Fibroblast of lung (primary cell): Measurements from ENCODE around the gene EXD1. TPM values are rescaled to one million over a fixed set of nuclear protein-coding genes. Genes with fewer than 3 reads are reported as not detected.

Experiments used
- DNase-seq, 2 donors: peaks; one replicate each; pipeline versions ENCODE4 v3.0.0 to v3.0.0-alpha.2; 2010; ENCODE audit warnings: low read depth in 2 of 2
- H2AFZ ChIP-seq: 2 replicates; pipeline ENCODE4 v1.5.1; 2012; ENCODE audit warnings: low read length, control low read depth, inconsistent platforms
- H3K27ac ChIP-seq: 2 replicates; pipeline ENCODE4 v1.5.1; 2011; ENCODE audit warnings: low read length, control low read depth; ENCODE audit not compliant: insufficient read depth
- H3K27me3 ChIP-seq: 2 replicates; pipeline ENCODE4 v1.5.1; 2011; ENCODE audit warnings: mild to moderate bottlenecking, low read length; ENCODE audit not compliant: control insufficient read depth, insufficient read depth
- H3K36me3 ChIP-seq: 2 replicates; pipeline ENCODE4 v1.5.1; 2011; ENCODE audit warnings: low read length; ENCODE audit not compliant: control insufficient read depth, insufficient read depth
- H3K4me1 ChIP-seq: 2 replicates; pipeline ENCODE4 v1.5.1; 2011; ENCODE audit warnings: low read length; ENCODE audit not compliant: control insufficient read depth, insufficient read depth; ENCODE audit errors: extremely low read depth
- H3K4me2 ChIP-seq: 2 replicates; pipeline ENCODE4 v1.5.1; 2011; ENCODE audit warnings: low read length, control low read depth; ENCODE audit not compliant: insufficient read depth; ENCODE audit errors: extremely low read depth
- H3K4me3 ChIP-seq, 4 experiments: fragments of 200-600 bp in 1 of 4; sonication (generic) in 1 of 4; replicated peaks in 1 of 4; 2 replicates each; pipeline ENCODE4 v1.5.1; 2011 to 2016; ENCODE audit warnings: low read length in 4 of 4, low read depth in 3 of 4, mild to moderate bottlenecking in 3 of 4, control low read depth in 2 of 4, inconsistent platforms in 1 of 4, mixed read lengths in 1 of 4; ENCODE audit not compliant: insufficient read depth in 1 of 4; ENCODE audit errors: control extremely low read depth in 1 of 4
- H3K79me2 ChIP-seq: 2 replicates; pipeline ENCODE4 v1.5.1; 2012; ENCODE audit warnings: mild to moderate bottlenecking, low read length, inconsistent platforms; ENCODE audit not compliant: control insufficient read depth, insufficient read depth
- H3K9ac ChIP-seq: 2 replicates; pipeline ENCODE4 v1.5.1; 2011; ENCODE audit warnings: mild to moderate bottlenecking, low read length, control low read depth; ENCODE audit not compliant: insufficient read depth
- H3K9me3 ChIP-seq: 2 replicates; pipeline ENCODE4 v1.5.1; 2012; ENCODE audit warnings: low read depth, low read length; ENCODE audit not compliant: control insufficient read depth, insufficient read depth
- H4K20me1 ChIP-seq: 2 replicates; pipeline ENCODE4 v1.5.1; 2011; ENCODE audit warnings: low read length; ENCODE audit not compliant: control insufficient read depth, insufficient read depth; ENCODE audit errors: extremely low read depth
- EZH2 ChIP-seq: IDR thresholded peaks from 2 replicates; pipeline ENCODE4 v1.5.1; 2012; ENCODE audit warnings: low read length, control low read depth, mild to moderate bottlenecking; ENCODE audit errors: missing control alignments
- polyA plus RNA-seq, 2 donors: library from polyadenylated mRNA; depleted of rRNA in 1 of 2; stranded (reverse) in 1 of 2; unstranded in 1 of 2; fragments of >200 nt; gene quantifications; 2 replicates each; pipeline ENCODE4 v1.2.1, GENCODE V29; 2011 to 2012; ENCODE audit warnings: missing spikeins in 1 of 2
- total RNA-seq: library from RNA; depleted of rRNA; stranded (reverse); fragments of >200 nt; gene quantifications from 2 replicates; pipeline ENCODE4 v1.2.1, GENCODE V29; 2014
- TF ChIP-seq, protein P1 (sequence below), 2 donors: IDR thresholded peaks in 1 of 2; conservative IDR thresholded peaks in 1 of 2; 1 replicate in 1 of 2; 2 replicates in 1 of 2; pipeline ENCODE4 v1.5.1; 2011 to 2012; ENCODE audit warnings: low read length in 2 of 2, control low read depth in 1 of 2, inconsistent platforms in 1 of 2, low read depth in 1 of 2, mild to moderate bottlenecking in 1 of 2

The EXD1 gene
- total and polyA plus RNA-seq, 2 donors (not counting 1 experiment from before 2014, with no cell fraction given): 0.17 TPM; not detected in 1

DNA sequence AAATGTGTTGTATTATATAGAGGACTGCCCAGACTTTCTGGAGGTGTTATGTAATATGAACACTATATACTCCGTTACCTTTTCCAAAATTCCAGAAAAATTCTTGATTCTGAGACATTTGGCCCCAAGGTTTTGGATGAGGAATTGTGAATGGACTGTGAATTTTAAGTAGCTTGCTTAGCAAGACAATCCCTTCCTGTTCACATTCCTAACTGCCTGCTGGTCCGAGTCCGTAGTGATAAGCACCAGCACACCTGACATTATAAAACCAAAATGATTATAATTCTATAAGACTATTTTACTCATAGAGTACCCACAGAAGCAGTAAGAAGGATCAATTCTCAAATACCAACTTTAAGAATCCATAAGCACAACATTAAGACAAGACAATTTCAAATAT, 11.2 kb downstream of the EXD1 start:
- no peak for DNase-seq
- TF ChIP-seq EZH2: no peak
- TF ChIP-seq, protein P1, sequence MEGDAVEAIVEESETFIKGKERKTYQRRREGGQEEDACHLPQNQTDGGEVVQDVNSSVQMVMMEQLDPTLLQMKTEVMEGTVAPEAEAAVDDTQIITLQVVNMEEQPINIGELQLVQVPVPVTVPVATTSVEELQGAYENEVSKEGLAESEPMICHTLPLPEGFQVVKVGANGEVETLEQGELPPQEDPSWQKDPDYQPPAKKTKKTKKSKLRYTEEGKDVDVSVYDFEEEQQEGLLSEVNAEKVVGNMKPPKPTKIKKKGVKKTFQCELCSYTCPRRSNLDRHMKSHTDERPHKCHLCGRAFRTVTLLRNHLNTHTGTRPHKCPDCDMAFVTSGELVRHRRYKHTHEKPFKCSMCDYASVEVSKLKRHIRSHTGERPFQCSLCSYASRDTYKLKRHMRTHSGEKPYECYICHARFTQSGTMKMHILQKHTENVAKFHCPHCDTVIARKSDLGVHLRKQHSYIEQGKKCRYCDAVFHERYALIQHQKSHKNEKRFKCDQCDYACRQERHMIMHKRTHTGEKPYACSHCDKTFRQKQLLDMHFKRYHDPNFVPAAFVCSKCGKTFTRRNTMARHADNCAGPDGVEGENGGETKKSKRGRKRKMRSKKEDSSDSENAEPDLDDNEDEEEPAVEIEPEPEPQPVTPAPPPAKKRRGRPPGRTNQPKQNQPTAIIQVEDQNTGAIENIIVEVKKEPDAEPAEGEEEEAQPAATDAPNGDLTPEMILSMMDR (conservative IDR thresholded peaks at IDR 0.05 in 1 of 2, IDR thresholded peaks at IDR 0.05 in 1 of 2; ENCODE audit: low read depth in 1 of 2, low read length in 2 of 2): no peak

DNA sequence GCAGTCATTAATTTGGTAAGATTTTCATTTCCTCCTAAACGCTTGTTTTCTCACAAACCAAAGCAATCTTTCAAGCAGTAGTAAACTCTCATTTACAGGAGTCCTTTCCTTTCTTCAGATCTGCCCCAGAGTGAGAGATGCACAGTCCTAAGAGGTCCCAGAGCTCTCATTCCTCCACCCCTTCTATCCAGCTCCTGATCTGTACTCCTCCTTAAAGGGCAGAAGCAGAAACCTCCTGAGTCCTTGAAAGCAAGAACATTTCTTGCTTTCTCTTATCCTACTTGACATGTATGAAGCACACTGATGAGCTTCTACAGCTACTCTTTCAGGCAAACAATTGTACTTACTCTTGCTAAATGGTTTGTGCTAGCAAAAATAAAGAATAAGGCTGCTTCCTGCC, 11.7 kb downstream of the EXD1 start:
- Histone ChIP-seq H3K27ac (no peak overlapping the region), H3K4me3 (no peak overlapping the region), H3K9ac (no peak overlapping the region), H3K36me3 (no peaks in the 10 kb centered on the region), H3K4me1 (no peaks in the 10 kb centered on the region), H3K4me2 (no peak overlapping the region), H2AFZ (no peak overlapping the region), H3K79me2 (no peaks in the 10 kb centered on the region), H3K27me3 (peaks cover 13% of the 10 kb centered on the region), H3K9me3 (no peaks in the 10 kb centered on the region), H4K20me1 (no peaks in the 10 kb centered on the region)
- DNase-seq: no peak
- TF ChIP-seq, protein P1 (conservative IDR thresholded peaks at IDR 0.05 in 1 of 2, IDR thresholded peaks at IDR 0.05 in 1 of 2; ENCODE audit: low read depth in 1 of 2, low read length in 2 of 2): no peak
- peak; percentile 13 for TF ChIP-seq EZH2

More for the DNA sequence above, 11.2 kb downstream of the EXD1 start:
- Histone ChIP-seq H3K27ac (no peak overlapping the region), H3K4me2 (no peak overlapping the region), H4K20me1 (no peaks in the 10 kb centered on the region), H3K79me2 (no peaks in the 10 kb centered on the region), H3K36me3 (no peaks in the 10 kb centered on the region), H2AFZ (no peak overlapping the region), H3K9ac (no peak overlapping the region), H3K4me1 (no peaks in the 10 kb centered on the region), H3K9me3 (no peaks in the 10 kb centered on the region), H3K4me3 (no peak overlapping the region), H3K27me3 (peaks cover 13% of the 10 kb centered on the region)

DNA sequence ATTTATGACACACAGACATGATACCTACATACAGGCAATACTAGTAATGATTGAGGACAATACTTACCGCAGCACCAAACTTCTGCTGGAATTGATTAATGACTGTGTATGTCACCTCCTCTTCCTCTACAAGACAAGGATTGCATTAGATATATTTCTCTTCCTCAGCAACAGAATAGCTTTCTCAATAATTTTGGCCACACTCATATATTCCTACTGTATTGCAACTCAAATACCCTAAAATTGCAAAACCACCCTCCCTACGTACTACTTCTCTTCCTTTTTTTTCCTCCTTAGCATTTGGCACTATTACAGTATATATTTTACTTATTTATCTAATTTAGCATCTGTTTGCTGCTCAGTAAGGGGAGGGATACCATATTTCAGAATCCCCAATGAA, 14.8 kb downstream of the EXD1 start:
- H3K4me1 ChIP-seq: no peaks in the 10 kb centered on the region
- TF ChIP-seq EZH2: no peak
- TF ChIP-seq, protein P1 (conservative IDR thresholded peaks at IDR 0.05 in 1 of 2, IDR thresholded peaks at IDR 0.05 in 1 of 2; ENCODE audit: low read depth in 1 of 2, low read length in 2 of 2): no peak
- H3K4me2 ChIP-seq: no peak overlapping the region
- H3K36me3 ChIP-seq: no peaks in the 10 kb centered on the region
- H3K79me2 ChIP-seq: no peaks in the 10 kb centered on the region
- H4K20me1 ChIP-seq: no peaks in the 10 kb centered on the region
- no peak overlapping the region for H3K27ac ChIP-seq
- H3K4me3 ChIP-seq: no peak overlapping the region
- H3K27me3 ChIP-seq: peaks cover 13% of the 10 kb centered on the region
- peak in 1 of 2 donors; percentile 8 for DNase-seq
- H3K9ac ChIP-seq: no peak overlapping the region
- no peaks in the 10 kb centered on the region for H3K9me3 ChIP-seq
- H2AFZ ChIP-seq: no peak overlapping the region
